HG03439 (cell line): ENCODE data around the gene HIKESHI.
"Not testable (repeated sequence)": the region's sequence is repeated elsewhere in the genome, so short reads cannot be mapped to it uniquely, and the experiment has no call there.

Source experiments
- ATAC-seq: cut with Tn5 transposase; IDR thresholded peaks from one replicate; pipeline ENCODE4 v1.9.1; 2021; ENCODE audit warnings: mild to moderate bottlenecking, moderate library complexity; ENCODE audit not compliant: unreplicated experiment

The HIKESHI gene

GRCh38 chr11:86292912-86293616 lies 9.0 kb upstream of the HIKESHI start:
- ATAC-seq, result peak; percentile 57

- ATAC-seq, result no peak
These were observed 8.0 kb upstream of the HIKESHI start for GRCh38 chr11:86294026-86294425.

GRCh38 chr11:86301742-86302091 lies 323 bp upstream of the HIKESHI start:
- ATAC-seq, result no peak

GRCh38 chr11:86303257-86303656 lies 1.2 kb downstream of the HIKESHI start:
- ATAC-seq, result no peak

- not testable (repeated sequence) for ATAC-seq
These were observed 6.7 kb downstream of the HIKESHI start for GRCh38 chr11:86308710-86309109.

GRCh38 chr11:86313793-86314192 lies 11.8 kb downstream of the HIKESHI start:
- ATAC-seq, result no peak

- ATAC-seq, result no peak
These were observed 12.6 kb downstream of the HIKESHI start for GRCh38 chr11:86314636-86315035.

- ATAC-seq, result no peak
These were observed 33.2 kb downstream of the HIKESHI start for GRCh38 chr11:86335131-86335767.

GRCh38 chr11:86337227-86337626 lies 35.2 kb downstream of the HIKESHI start:
- ATAC-seq, result no peak

GRCh38 chr11:86341382-86341781 lies 39.3 kb downstream of the HIKESHI start:
- ATAC-seq, result no peak

GRCh38 chr11:86346513-86346912 lies 44.5 kb downstream of the HIKESHI start:
- no peak for ATAC-seq

GRCh38 chr11:86355256-86355655 lies 53.2 kb downstream of the HIKESHI start:
- no peak for ATAC-seq

GRCh38 chr11:86357412-86357811 lies 55.4 kb downstream of the HIKESHI start:
- ATAC-seq, result not testable (repeated sequence)

- no peak for ATAC-seq
These were observed 56.7 kb downstream of the HIKESHI start for GRCh38 chr11:86358720-86359119.

GRCh38 chr11:86360775-86361395 lies 58.8 kb downstream of the HIKESHI start:
- no peak for ATAC-seq

- no peak for ATAC-seq
These were observed 61.4 kb downstream of the HIKESHI start for GRCh38 chr11:86363424-86363823.

- ATAC-seq, result no peak
These were observed 63.5 kb downstream of the HIKESHI start for GRCh38 chr11:86365546-86365945.

- no peak for ATAC-seq
These were observed 67.6 kb downstream of the HIKESHI start for GRCh38 chr11:86369668-86370067.

- ATAC-seq, result no peak
These were observed 68.1 kb downstream of the HIKESHI start for GRCh38 chr11:86370171-86370570.

- no peak for ATAC-seq
These were observed 69.0 kb downstream of the HIKESHI start for GRCh38 chr11:86370922-86371594.

GRCh38 chr11:86372041-86372440 lies 70.0 kb downstream of the HIKESHI start:
- ATAC-seq, result no peak

- ATAC-seq, result no peak
These were observed 70.5 kb downstream of the HIKESHI start for GRCh38 chr11:86372586-86372985.
